DND-41 (cell line): ENCODE results near the gene ORC5.

Experiments
- ATAC-seq: fragments of 200-7000 bp; cut with Tn5 transposase; 3 replicates; pipeline ENCODE4 v1.9.1; 2021; ENCODE audit warnings: low read depth; ENCODE audit not compliant: insufficient read depth
- DNase-seq: peaks from one replicate; pipeline ENCODE4 v3.0.0-alpha.2; 2020
- H2AFZ ChIP-seq: 2 replicates; pipeline ENCODE4 v1.6.0; 2012; ENCODE audit warnings: low read depth, low read length
- H3K27ac ChIP-seq: 2 replicates; pipeline ENCODE4 v1.5.1; 2012; ENCODE audit warnings: low read length, inconsistent platforms
- H3K27me3 ChIP-seq: fragments of 200-600 bp; sonication (generic); 2 replicates; pipeline ENCODE4 v1.6.0; 2012; ENCODE audit warnings: low read length, mild to moderate bottlenecking, inconsistent platforms; ENCODE audit not compliant: insufficient read depth, poor library complexity
- H3K36me3 ChIP-seq: 2 replicates; pipeline ENCODE4 v1.5.1; 2012; ENCODE audit warnings: low read length, inconsistent platforms; ENCODE audit not compliant: insufficient read depth
- H3K4me1 ChIP-seq: 2 replicates; pipeline ENCODE4 v1.5.1; 2012; ENCODE audit warnings: mild to moderate bottlenecking, low read length; ENCODE audit not compliant: insufficient read depth
- H3K4me2 ChIP-seq: 2 replicates; pipeline ENCODE4 v1.6.0; 2012; ENCODE audit warnings: mild to moderate bottlenecking, moderate library complexity, low read length, inconsistent platforms; ENCODE audit not compliant: insufficient read depth
- H3K4me3 ChIP-seq, 2 experiments: fragments of 200-600 bp in 1 of 2; shearing (Covaris generic) in 1 of 2; 2 replicates each; pipeline ENCODE4 v1.5.1; 2012 to 2016; ENCODE audit warnings: inconsistent platforms in 2 of 2, low read length in 2 of 2, mild to moderate bottlenecking in 2 of 2, low read depth in 1 of 2, moderate library complexity in 1 of 2
- H3K79me2 ChIP-seq: 2 replicates; pipeline ENCODE4 v1.6.0; 2012; ENCODE audit warnings: low read length, inconsistent platforms; ENCODE audit not compliant: insufficient read depth
- H3K9ac ChIP-seq: 2 replicates; pipeline ENCODE4 v1.6.0; 2012; ENCODE audit warnings: low read depth, mild to moderate bottlenecking, inconsistent platforms, low read length, moderate library complexity
- H3K9me3 ChIP-seq: 2 replicates; pipeline ENCODE4 v1.5.1; 2012; ENCODE audit warnings: low read length, moderate library complexity, mild to moderate bottlenecking, inconsistent platforms; ENCODE audit not compliant: insufficient read depth, severe bottlenecking
- H4K20me1 ChIP-seq: 2 replicates; pipeline ENCODE4 v1.6.0; 2012; ENCODE audit warnings: low read length; ENCODE audit not compliant: insufficient read depth
- EZH2 ChIP-seq: IDR thresholded peaks from 3 replicates; pipeline ENCODE4 v1.6.1; 2012; ENCODE audit warnings: borderline replicate concordance, low read depth, mild to moderate bottlenecking, moderate library complexity, low read length, inconsistent platforms; ENCODE audit not compliant: severe bottlenecking
- TF ChIP-seq, protein P1 (sequence below): IDR thresholded peaks from 2 replicates; pipeline ENCODE4 v1.5.1; 2012; ENCODE audit warnings: borderline replicate concordance, low read length, moderate library complexity, mild to moderate bottlenecking; ENCODE audit not compliant: poor library complexity, severe bottlenecking; ENCODE audit errors: extremely low read depth

The ORC5 gene

DNA sequence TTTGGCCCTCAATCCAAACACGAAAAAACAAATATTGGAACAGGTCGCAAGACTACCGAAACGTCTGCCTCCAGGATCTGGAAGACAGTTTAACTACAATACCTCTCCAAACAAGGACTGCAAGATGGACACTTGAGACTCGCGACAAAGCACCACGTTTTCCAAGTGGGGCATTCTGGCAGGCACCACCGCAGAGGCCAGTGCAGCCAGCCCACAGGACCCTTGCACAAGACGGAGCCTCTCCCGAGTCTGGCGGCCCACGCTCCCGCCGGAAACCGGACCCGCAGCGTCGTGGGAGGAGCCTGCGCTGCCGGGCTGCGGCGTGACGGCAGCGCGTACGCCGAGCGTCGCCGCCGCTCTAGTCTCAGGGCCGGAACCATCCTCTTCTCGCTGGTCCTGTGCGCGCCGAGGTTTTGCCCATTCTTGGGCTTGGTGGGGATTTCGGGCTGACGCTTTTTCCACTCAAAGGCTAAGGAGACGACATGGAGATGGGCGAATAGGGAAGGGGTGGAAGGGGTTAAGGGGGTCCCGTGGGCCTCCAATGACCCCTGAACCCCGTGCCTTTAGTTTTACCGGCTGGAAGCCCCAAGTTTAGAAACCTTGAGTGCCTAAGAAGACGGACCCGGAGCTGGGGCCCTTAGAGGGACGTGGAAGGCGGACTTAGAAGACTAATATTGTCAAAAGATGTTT lies at the start of gene ORC5:
Gene ORC5 (minus strand): TSS at position 283 of the 690 bp plus-strand sequence. CDS start 109 bp downstream, at position 174.
- H3K4me2 ChIP-seq: peak within 1 kb of the TSS; percentile 76
- H3K27ac ChIP-seq: peak within 1 kb of the TSS; percentile 97
- peak within 1 kb of the TSS; percentile 92 to 98 for H3K4me3 ChIP-seq
- H3K79me2 ChIP-seq: peaks cover 46% of the 10 kb centered on the region
- H3K9ac ChIP-seq: peak within 1 kb of the TSS; percentile 94
- peaks cover 26% of the 10 kb centered on the region for H3K4me1 ChIP-seq
- peak; percentile 81 for DNase-seq
- no peak for TF ChIP-seq EZH2
- no peaks in the 10 kb centered on the region for H4K20me1 ChIP-seq
- H3K9me3 ChIP-seq: peaks cover 5% of the 10 kb centered on the region
- peak within 1 kb of the TSS; percentile 100 for H2AFZ ChIP-seq
- peak; percentile 99 for ATAC-seq
- H3K36me3 ChIP-seq: peaks cover 15% of the 10 kb centered on the region
- no peaks in the 10 kb centered on the region for H3K27me3 ChIP-seq

DNA sequence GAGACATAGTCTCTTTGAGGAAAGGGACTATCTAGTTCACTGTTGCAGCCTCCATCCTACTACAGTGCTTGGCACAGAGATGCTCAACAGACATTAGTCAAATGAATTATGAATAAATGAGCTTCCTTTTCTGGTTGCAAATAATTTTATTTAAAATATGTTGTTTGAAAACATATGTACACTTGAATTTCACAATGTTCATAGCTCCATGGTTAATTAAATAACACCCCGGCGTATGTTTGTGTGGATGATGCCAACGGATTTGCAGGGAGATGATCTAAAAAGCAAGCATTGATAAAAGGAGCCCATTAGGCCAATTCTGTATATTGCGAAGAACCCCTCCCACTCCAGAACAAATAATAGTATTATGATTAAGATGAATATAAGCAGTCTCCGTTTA lies 47.8 kb upstream of the ORC5 start:
- no peak overlapping the region for H2AFZ ChIP-seq
- H3K27ac ChIP-seq: no peak overlapping the region
- H4K20me1 ChIP-seq: no peaks in the 10 kb centered on the region
- H3K27me3 ChIP-seq: no peaks in the 10 kb centered on the region
- ATAC-seq: no peak
- no peak overlapping the region for H3K4me3 ChIP-seq
- H3K36me3 ChIP-seq: no peaks in the 10 kb centered on the region
- no peak for TF ChIP-seq EZH2
- TF ChIP-seq, protein P1, sequence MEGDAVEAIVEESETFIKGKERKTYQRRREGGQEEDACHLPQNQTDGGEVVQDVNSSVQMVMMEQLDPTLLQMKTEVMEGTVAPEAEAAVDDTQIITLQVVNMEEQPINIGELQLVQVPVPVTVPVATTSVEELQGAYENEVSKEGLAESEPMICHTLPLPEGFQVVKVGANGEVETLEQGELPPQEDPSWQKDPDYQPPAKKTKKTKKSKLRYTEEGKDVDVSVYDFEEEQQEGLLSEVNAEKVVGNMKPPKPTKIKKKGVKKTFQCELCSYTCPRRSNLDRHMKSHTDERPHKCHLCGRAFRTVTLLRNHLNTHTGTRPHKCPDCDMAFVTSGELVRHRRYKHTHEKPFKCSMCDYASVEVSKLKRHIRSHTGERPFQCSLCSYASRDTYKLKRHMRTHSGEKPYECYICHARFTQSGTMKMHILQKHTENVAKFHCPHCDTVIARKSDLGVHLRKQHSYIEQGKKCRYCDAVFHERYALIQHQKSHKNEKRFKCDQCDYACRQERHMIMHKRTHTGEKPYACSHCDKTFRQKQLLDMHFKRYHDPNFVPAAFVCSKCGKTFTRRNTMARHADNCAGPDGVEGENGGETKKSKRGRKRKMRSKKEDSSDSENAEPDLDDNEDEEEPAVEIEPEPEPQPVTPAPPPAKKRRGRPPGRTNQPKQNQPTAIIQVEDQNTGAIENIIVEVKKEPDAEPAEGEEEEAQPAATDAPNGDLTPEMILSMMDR: no peak
- H3K9ac ChIP-seq: no peak overlapping the region
- no peaks in the 10 kb centered on the region for H3K79me2 ChIP-seq
- no peak for DNase-seq
- no peaks in the 10 kb centered on the region for H3K9me3 ChIP-seq
- H3K4me1 ChIP-seq: no peaks in the 10 kb centered on the region
- H3K4me2 ChIP-seq: no peak overlapping the region

DNA sequence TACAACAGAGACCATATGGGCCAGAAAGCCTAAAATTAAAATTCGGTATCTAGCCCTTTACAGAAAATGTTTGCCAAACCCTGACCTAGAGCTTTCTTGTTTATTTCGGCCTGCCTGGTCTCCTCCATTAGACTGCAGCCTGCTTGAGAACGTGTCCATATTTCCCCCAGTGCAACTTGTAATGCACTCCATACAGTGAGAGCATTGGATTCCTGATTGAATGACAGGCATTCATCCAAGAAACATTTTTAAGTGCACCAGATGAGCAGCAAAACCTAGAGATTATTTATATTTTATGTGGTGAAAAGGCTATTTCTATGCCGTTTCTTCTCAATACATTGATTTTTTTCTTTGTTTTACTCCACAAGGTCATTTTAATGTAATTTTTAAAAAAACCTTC lies 47.4 kb upstream of the ORC5 start:
- Histone ChIP-seq H3K79me2 (no peaks in the 10 kb centered on the region), H2AFZ (no peak overlapping the region), H3K36me3 (no peaks in the 10 kb centered on the region), H3K4me3 (no peak overlapping the region), H3K27me3 (no peaks in the 10 kb centered on the region), H3K4me2 (no peak overlapping the region), H3K27ac (no peak overlapping the region), H3K4me1 (no peaks in the 10 kb centered on the region), H3K9me3 (no peaks in the 10 kb centered on the region), H4K20me1 (no peaks in the 10 kb centered on the region), H3K9ac (no peak overlapping the region)
- ATAC-seq (no peak), DNase-seq (no peak)
- TF ChIP-seq, protein P1: no peak
- no peak for TF ChIP-seq EZH2

DNA sequence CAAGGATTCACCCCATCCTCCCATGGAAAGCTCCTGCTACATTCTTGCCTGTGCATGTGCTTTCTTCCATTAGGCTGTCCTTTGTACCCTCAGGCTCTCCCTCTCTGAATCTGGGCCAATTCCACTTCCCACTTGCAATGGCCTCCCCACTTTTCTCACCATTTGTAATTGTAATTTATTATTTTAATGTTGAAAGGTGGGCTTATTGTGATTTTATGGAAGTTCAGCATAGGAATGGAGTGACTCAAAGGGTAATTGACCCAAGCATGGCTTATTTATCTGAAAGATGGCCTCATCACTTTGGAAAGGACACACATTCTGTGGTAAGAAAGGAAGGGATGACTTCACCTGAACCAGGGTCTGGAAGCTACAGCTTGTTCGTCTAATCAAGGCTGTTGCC lies 46.9 kb upstream of the ORC5 start:
- no peak for ATAC-seq
- no peak overlapping the region for H3K4me3 ChIP-seq
- no peak overlapping the region for H3K4me2 ChIP-seq
- H3K36me3 ChIP-seq: no peaks in the 10 kb centered on the region
- no peaks in the 10 kb centered on the region for H3K4me1 ChIP-seq
- H3K27ac ChIP-seq: no peak overlapping the region
- H3K9me3 ChIP-seq: no peaks in the 10 kb centered on the region
- no peak for DNase-seq
- no peaks in the 10 kb centered on the region for H3K27me3 ChIP-seq
- TF ChIP-seq, protein P1: no peak
- no peak for TF ChIP-seq EZH2
- no peak overlapping the region for H3K9ac ChIP-seq
- H2AFZ ChIP-seq: no peak overlapping the region
- no peaks in the 10 kb centered on the region for H3K79me2 ChIP-seq
- H4K20me1 ChIP-seq: no peaks in the 10 kb centered on the region
